Stomach (tissue), 9 donors: ENCODE measurements around the gene ENAH. TPM values are rescaled to one million over a fixed set of nuclear protein-coding genes. Genes with fewer than 3 reads are reported as not detected.
A peak's percentile ranks its signal among the peaks of the same experiment; 100 is the strongest.

Experiments used
- DNase-seq, 2 donors: peaks; one replicate each; pipeline versions ENCODE4 v3.0.0 to v3.0.0-alpha.2; 2013 to 2019
- H3K27ac ChIP-seq, 5 donors: fragments of 200-600 bp in 4 of 5; sonication (generic) in 4 of 5; one replicate each; pipeline ENCODE4 v1.5.1; 2013 to 2019; ENCODE audit warnings: mild to moderate bottlenecking in 1 of 5, moderate library complexity in 1 of 5
- H3K27me3 ChIP-seq, 3 donors: fragments of 200-600 bp; sonication (generic); one replicate each; pipeline ENCODE4 v1.5.1; 2017 to 2019; ENCODE audit warnings: mixed run types in 1 of 3
- H3K36me3 ChIP-seq, 4 donors: fragments of 200-600 bp; sonication (generic); 1 replicate in 3 of 4; 2 replicates in 1 of 4; pipeline ENCODE4 v1.5.1; 2016 to 2019
- H3K4me1 ChIP-seq, 4 donors: fragments of 200-600 bp; sonication (generic); one replicate each; pipeline ENCODE4 v1.5.1; 2016 to 2019
- H3K4me3 ChIP-seq, 4 donors: fragments of 200-600 bp; sonication (generic) in 3 of 4; one replicate each; pipeline ENCODE4 v1.5.1; 2016 to 2019; ENCODE audit warnings: mild to moderate bottlenecking in 1 of 4
- H3K9me3 ChIP-seq, 4 donors: fragments of 200-600 bp; sonication (generic); one replicate each; pipeline ENCODE4 v1.5.1; 2016 to 2019
- CTCF ChIP-seq, 7 experiments: fragments of 450-650 bp in 4 of 7; fragments of 200-600 bp in 3 of 7; sonication (generic) in 3 of 7; IDR thresholded peaks; one replicate each; pipeline ENCODE4 v1.5.1; 2016 to 2019; ENCODE audit warnings: antibody characterized with exemption in 7 of 7, control low read depth in 2 of 7, mild to moderate bottlenecking in 1 of 7
- EP300 ChIP-seq: sonication (generic); formaldehyde crosslinking; IDR thresholded peaks from one replicate; pipeline ENCODE4 v1.6.1; 2017; ENCODE audit warnings: antibody characterized with exemption
- POLR2A ChIP-seq, 4 donors: fragments of 450-650 bp; IDR thresholded peaks; one replicate each; pipeline ENCODE4 v1.6.1; 2016; ENCODE audit warnings: antibody characterized with exemption in 4 of 4, control low read depth in 2 of 4, mild to moderate bottlenecking in 1 of 4, moderate library complexity in 1 of 4
- POLR2AphosphoS5 ChIP-seq, 3 donors: sonication (generic); formaldehyde crosslinking; IDR thresholded peaks; one replicate each; pipeline ENCODE4 v1.6.1; 2016; ENCODE audit warnings: antibody characterized with exemption in 3 of 3
- WGBS, 5 donors: extraction: QIAGEN DNeasy Blood & Tissue Kit in 3 of 5; methylation state at CpG; one replicate each; pipeline versions ENCODE4 v1.1.5 to v1.1.7; 2013 to 2018; 5-methylcytosine and 5-hydroxymethylcytosine counted together
- intact Hi-C: fragments of 100-400 bp; cut with DNase I; formaldehyde crosslinking; loops from one replicate; pipeline ENCODE4 v1.15.1; 2023; ENCODE audit warnings: low total_unique reads
- polyA plus RNA-seq, 3 donors: library from polyadenylated mRNA; stranded (reverse); fragments of 200-250 nt; gene quantifications; one replicate each; pipeline ENCODE4 v1.2.3, GENCODE V29; 2013
- total RNA-seq, 5 donors: library from RNA; depleted of rRNA; stranded (reverse); fragments of >200 nt; gene quantifications; one replicate each; pipeline versions ENCODE4 v1.1.0 to v1.2.3, GENCODE V29; 2014 to 2016
- donor health status: healthy with polysubstance abuse.
- donor health status: Bipolar disorder and iron deficiency.
- donor health status: healthy.

The ENAH gene
- total and polyA plus RNA-seq, 8 donors, result 8.5 to 186 (median 110) TPM

GRCh38 chr1:225532240-225532944 lies 120.5 kb downstream of the ENAH start:
- WGBS, 5 donors, result 59 to 74% (median 64%) methylated on average over 2 of the region's 2 CpGs
- intact Hi-C loops, result no loop called here
- H3K27me3 ChIP-seq, result no peaks in the 10 kb centered on the region
- TF ChIP-seq CTCF (IDR thresholded peaks at IDR 0.05), result no peak
- no peak for TF ChIP-seq EP300
- peaks cover 0 to 37% (median 23%) of the 10 kb centered on the region in 4 donors for H3K4me1 ChIP-seq
- no peak overlapping the region for H3K27ac ChIP-seq
- peaks cover 0 to 9% (median 4%) of the 10 kb centered on the region in 4 donors for H3K36me3 ChIP-seq
- no peaks in the 10 kb centered on the region for H3K9me3 ChIP-seq
- DNase-seq, result peak in 1 of 2 donors; percentile 37
- H3K4me3 ChIP-seq, result no peak overlapping the region

GRCh38 chr1:225529726-225530125 lies 123.2 kb downstream of the ENAH start:
- Histone ChIP-seq H3K27ac (no peak overlapping the region), H3K4me1 (peaks cover 0 to 48% (median 26%) of the 10 kb centered on the region in 4 donors), H3K4me3 (no peak overlapping the region), H3K27me3 (no peaks in the 10 kb centered on the region), H3K36me3 (peaks cover 0 to 9% (median 4%) of the 10 kb centered on the region in 4 donors), H3K9me3 (no peaks in the 10 kb centered on the region)
- WGBS, 5 donors, result 79 to 94% (median 92%) methylated on average over 4 of the region's 4 CpGs
- TF ChIP-seq POLR2A (IDR thresholded peaks at IDR 0.05), result no peak
- no peak for TF ChIP-seq CTCF (IDR thresholded peaks at IDR 0.05)
- TF ChIP-seq POLR2AphosphoS5 (IDR thresholded peaks at IDR 0.05), result no peak
- no peak for TF ChIP-seq EP300
- DNase-seq, result no peak
- intact Hi-C loops, result no loop called here

GRCh38 chr1:225527575-225527974 lies 125.3 kb downstream of the ENAH start:
- 70 to 87% (median 74%) methylated on average over 5 of the region's 5 CpGs for WGBS, 5 donors
- Histone ChIP-seq H3K36me3 (peaks cover 0 to 9% (median 4%) of the 10 kb centered on the region in 4 donors), H3K9me3 (no peaks in the 10 kb centered on the region), H3K27me3 (no peaks in the 10 kb centered on the region), H3K4me3 (no peak overlapping the region), H3K4me1 (peaks cover 0 to 44% (median 25%) of the 10 kb centered on the region in 4 donors), H3K27ac (peak overlapping the region in 1 of 5 donors; percentile 4)
- DNase-seq, result no peak
- intact Hi-C loops, result no loop called here
- TF ChIP-seq POLR2AphosphoS5 (IDR thresholded peaks at IDR 0.05), result no peak
- TF ChIP-seq POLR2A (IDR thresholded peaks at IDR 0.05), result no peak
- no peak for TF ChIP-seq EP300
- no peak for TF ChIP-seq CTCF (IDR thresholded peaks at IDR 0.05)

DNA sequence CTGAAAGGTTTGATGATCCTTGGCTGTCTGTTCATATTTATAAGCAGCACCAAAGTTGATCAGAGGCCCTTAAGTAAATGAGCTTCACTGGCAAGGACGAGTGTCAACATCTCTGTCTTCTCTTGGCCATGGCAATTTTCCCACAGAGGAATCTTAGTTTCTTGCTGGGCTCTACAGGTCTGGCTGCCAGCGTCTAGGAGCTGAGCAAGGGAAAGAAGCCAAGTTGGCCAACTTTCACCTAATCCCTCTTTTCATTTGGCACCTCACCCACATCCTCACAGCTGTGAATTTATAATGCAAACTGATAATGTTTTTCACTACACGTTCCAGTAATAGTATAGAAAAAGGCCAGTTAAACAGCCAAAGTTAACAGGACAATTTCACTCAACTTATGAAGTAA lies 126.0 kb downstream of the ENAH start:
- peaks cover 0 to 9% (median 4%) of the 10 kb centered on the region in 4 donors for H3K36me3 ChIP-seq
- 16 to 21% (median 18%) methylated on average over 3 of the region's 3 CpGs for WGBS, 5 donors
- H3K4me1 ChIP-seq, result peaks cover 0 to 38% (median 24%) of the 10 kb centered on the region in 4 donors
- H3K9me3 ChIP-seq, result no peaks in the 10 kb centered on the region
- H3K27ac ChIP-seq, result no peak overlapping the region
- peak; percentile 31 to 68 for DNase-seq
- H3K27me3 ChIP-seq, result no peaks in the 10 kb centered on the region
- no peak overlapping the region for H3K4me3 ChIP-seq
- intact Hi-C loops, result no loop called here
- TF ChIP-seq POLR2A (IDR thresholded peaks at IDR 0.05) (no peak), CTCF (IDR thresholded peaks at IDR 0.05) (no peak), POLR2AphosphoS5 (IDR thresholded peaks at IDR 0.05) (no peak), EP300 (no peak)
